Activated CD4-positive, CD25-positive, alpha-beta regulatory T cell treated with anti-CD3 and anti-CD28 coated beads, Interleukin-2, amount 50 U/mL, for 72 hours (primary cell): ENCODE data around the gene ZG16.
"Not testable (repeated sequence)": the region's sequence is repeated elsewhere in the genome, so short reads cannot be mapped to it uniquely, and the experiment has no call there.

ENCODE experiments used
- DNase-seq: peaks from one replicate; pipeline ENCODE4 v3.0.0; 2021

Gene ZG16

GRCh38 chr16:29777576-29778350 lies at the start of gene ZG16:
ZG16 (plus strand) TSS chr16:29778256; CDS start chr16:29779267, 1,011 bp downstream.
- no peak for DNase-seq

GRCh38 chr16:29729116-29729521 lies 48.9 kb upstream of the ZG16 start:
- no peak for DNase-seq

GRCh38 chr16:29730649-29731048 lies 47.4 kb upstream of the ZG16 start:
- no peak for DNase-seq

GRCh38 chr16:29731768-29732601 lies 46.1 kb upstream of the ZG16 start:
- peak; percentile 43 for DNase-seq

GRCh38 chr16:29734786-29735185 lies 43.3 kb upstream of the ZG16 start:
- DNase-seq, result no peak

- DNase-seq, result no peak
These were observed 41.9 kb upstream of the ZG16 start for GRCh38 chr16:29736112-29736511.

- DNase-seq, result no peak
These were observed 41.3 kb upstream of the ZG16 start for GRCh38 chr16:29736764-29737163.

- no peak for DNase-seq
These were observed 40.3 kb upstream of the ZG16 start for GRCh38 chr16:29737713-29738112.

GRCh38 chr16:29738514-29738913 lies 39.5 kb upstream of the ZG16 start:
- no peak for DNase-seq

- not testable (repeated sequence) for DNase-seq
These were observed 38.0 kb upstream of the ZG16 start for GRCh38 chr16:29739927-29740629.

GRCh38 chr16:29740630-29741015 lies 37.4 kb upstream of the ZG16 start:
- not testable (repeated sequence) for DNase-seq

- no peak for DNase-seq
These were observed 35.3 kb upstream of the ZG16 start for GRCh38 chr16:29742683-29743275.

GRCh38 chr16:29743475-29743826 lies 34.6 kb upstream of the ZG16 start:
- DNase-seq, result no peak

GRCh38 chr16:29743827-29744531 lies 34.1 kb upstream of the ZG16 start:
- peak; percentile 44 for DNase-seq

GRCh38 chr16:29744541-29745101 lies 33.4 kb upstream of the ZG16 start:
- no peak for DNase-seq

- DNase-seq, result peak; percentile 52
These were observed 32.8 kb upstream of the ZG16 start for GRCh38 chr16:29745121-29745852.

GRCh38 chr16:29745853-29746345 lies 32.2 kb upstream of the ZG16 start, which contains the start of gene C16orf54:
C16orf54 (minus strand) TSS chr16:29745990; CDS start chr16:29744951, 1,039 bp downstream.
- DNase-seq, result peak; percentile 78

- DNase-seq, result not testable (repeated sequence)
These were observed 31.5 kb upstream of the ZG16 start for GRCh38 chr16:29746518-29746917.

GRCh38 chr16:29747947-29748759 lies 29.9 kb upstream of the ZG16 start:
- DNase-seq, result no peak

GRCh38 chr16:29748760-29749149 lies 29.3 kb upstream of the ZG16 start:
- DNase-seq, result not testable (repeated sequence)
